Coronary artery (tissue), 2 donors: ENCODE data around the gene STK32C.

Experiments used
- DNase-seq: peaks from one replicate; pipeline ENCODE4 v3.0.0-alpha.2; 2017; ENCODE audit warnings: low spot score
- H3K27ac ChIP-seq, 2 donors: fragments of 200-600 bp; sonication (generic); one replicate each; pipeline ENCODE4 v1.5.1; 2016 to 2019
- H3K4me3 ChIP-seq: fragments of 200-600 bp; sonication (generic); 2 replicates; pipeline ENCODE4 v1.5.1; 2016; ENCODE audit warnings: mild to moderate bottlenecking, moderate library complexity
- CTCF ChIP-seq: fragments of 200-600 bp; sonication (generic); IDR thresholded peaks from one replicate; pipeline ENCODE4 v1.5.1; 2019; ENCODE audit warnings: antibody characterized with exemption

STK32C gene

DNA sequence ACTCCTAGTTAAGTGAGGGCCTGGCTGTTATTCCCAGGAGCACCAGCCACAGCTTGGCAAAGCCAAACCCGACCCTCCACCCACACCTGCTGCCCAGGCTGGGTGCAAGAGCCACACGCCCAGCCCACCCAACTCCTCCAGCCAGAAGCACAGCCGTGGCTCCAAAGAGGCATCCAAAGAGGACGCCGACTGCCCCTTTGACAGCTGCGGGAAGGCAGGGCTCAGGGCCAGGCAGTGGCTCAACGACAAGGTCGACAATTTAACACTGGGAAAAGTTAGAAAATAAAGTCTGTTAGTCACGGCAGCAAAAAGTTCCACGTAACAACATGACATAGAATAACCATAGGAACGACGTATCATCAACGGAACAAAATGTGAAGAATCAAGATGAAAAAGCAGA lies 66.7 kb downstream of the STK32C start:
- no peak for DNase-seq
- Histone ChIP-seq H3K4me3 (no peak overlapping the region), H3K27ac (no peak overlapping the region)
- no peak for TF ChIP-seq CTCF

GRCh38 chr10:132240581-132240980 lies 67.2 kb downstream of the STK32C start:
- DNase-seq = no peak
- Histone ChIP-seq H3K27ac (no peak overlapping the region), H3K4me3 (no peak overlapping the region)
- TF ChIP-seq CTCF = no peak

GRCh38 chr10:132240156-132240555 lies 67.6 kb downstream of the STK32C start:
- H3K4me3 ChIP-seq = no peak overlapping the region
- no peak for TF ChIP-seq CTCF
- DNase-seq = no peak
- H3K27ac ChIP-seq = no peak overlapping the region

GRCh38 chr10:132239126-132240031 lies 68.4 kb downstream of the STK32C start:
- Histone ChIP-seq H3K4me3 (no peak overlapping the region), H3K27ac (no peak overlapping the region)
- no peak for DNase-seq
- no peak for TF ChIP-seq CTCF

DNA sequence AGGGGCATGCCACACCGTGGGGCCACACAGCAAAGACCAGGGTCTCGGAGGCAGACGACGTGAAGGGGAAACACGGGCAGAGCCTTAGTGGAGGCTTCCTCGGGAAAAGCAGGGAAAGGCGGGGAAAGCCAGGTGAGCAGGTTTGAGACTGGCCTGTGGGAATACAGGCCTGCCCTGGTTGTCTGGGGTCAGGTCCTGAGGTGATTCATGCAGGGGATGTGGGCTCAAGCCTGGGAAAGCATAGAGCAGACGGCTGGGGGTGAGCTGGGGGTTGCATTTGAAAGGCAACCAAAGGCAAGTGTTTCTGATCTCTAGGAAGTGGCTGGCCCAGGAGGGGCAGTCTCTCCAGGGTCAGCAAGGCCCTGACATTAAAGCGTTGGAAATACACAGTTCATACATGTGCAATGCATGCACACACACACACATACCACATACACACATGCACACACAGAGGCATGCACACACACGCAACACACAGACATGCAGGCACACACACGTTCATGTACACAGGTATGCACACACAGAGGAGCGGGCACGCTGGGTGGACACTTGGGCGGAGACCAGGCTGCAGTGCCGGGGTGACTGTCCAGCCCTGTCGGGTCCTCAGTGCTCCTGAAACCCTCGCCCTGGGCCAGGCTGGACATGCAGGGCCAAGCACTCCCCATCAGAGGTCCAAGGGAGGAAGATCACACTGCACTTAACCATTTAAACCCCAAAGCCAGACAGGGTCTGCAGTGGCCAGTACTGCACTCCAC lies 69.2 kb downstream of the STK32C start:
- H3K27ac ChIP-seq = no peak overlapping the region
- no peak overlapping the region for H3K4me3 ChIP-seq
- no peak for TF ChIP-seq CTCF
- DNase-seq = no peak

- no peak for TF ChIP-seq CTCF
- no peak overlapping the region for H3K4me3 ChIP-seq
- DNase-seq = no peak
- no peak overlapping the region for H3K27ac ChIP-seq
These were observed 69.9 kb downstream of the STK32C start for GRCh38 chr10:132237871-132238270.
